ENCODE measurements around the gene CDH4.

CDH4 gene

DNA sequence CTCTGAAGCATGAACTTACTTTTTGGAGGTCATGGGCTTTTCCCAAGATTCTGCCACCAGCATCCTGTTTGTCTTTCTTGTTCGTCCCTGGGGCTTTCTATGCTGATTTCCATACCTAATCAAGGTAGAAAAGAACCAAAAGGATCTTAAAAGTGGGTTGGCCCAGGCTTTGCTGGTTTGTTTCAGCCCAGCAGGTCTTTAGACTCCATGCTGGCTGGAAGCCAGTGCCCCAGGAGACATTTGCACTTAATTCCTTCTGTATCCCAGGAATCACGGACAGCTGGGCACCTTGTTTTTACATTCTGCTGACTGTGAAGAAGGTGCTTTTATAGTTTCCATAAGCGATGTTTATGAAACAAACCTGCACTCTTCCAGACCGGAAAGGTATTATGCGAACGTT lies 195.9 kb downstream of the CDH4 start:
- in situ Hi-C loops (cut with HindIII; ENCODE audit: low sequenced_read_pairs), result no loop called here
- no peak overlapping the region for H3K4me3 ChIP-seq (ENCODE audit: low read depth, low read length)
- TF ChIP-seq, protein P1, sequence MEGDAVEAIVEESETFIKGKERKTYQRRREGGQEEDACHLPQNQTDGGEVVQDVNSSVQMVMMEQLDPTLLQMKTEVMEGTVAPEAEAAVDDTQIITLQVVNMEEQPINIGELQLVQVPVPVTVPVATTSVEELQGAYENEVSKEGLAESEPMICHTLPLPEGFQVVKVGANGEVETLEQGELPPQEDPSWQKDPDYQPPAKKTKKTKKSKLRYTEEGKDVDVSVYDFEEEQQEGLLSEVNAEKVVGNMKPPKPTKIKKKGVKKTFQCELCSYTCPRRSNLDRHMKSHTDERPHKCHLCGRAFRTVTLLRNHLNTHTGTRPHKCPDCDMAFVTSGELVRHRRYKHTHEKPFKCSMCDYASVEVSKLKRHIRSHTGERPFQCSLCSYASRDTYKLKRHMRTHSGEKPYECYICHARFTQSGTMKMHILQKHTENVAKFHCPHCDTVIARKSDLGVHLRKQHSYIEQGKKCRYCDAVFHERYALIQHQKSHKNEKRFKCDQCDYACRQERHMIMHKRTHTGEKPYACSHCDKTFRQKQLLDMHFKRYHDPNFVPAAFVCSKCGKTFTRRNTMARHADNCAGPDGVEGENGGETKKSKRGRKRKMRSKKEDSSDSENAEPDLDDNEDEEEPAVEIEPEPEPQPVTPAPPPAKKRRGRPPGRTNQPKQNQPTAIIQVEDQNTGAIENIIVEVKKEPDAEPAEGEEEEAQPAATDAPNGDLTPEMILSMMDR (IDR thresholded peaks at IDR 0.05; ENCODE audit: low read depth, low read length), result no peak
- DNase-seq (ENCODE audit: low read depth, low spot score), result no peak

DNA sequence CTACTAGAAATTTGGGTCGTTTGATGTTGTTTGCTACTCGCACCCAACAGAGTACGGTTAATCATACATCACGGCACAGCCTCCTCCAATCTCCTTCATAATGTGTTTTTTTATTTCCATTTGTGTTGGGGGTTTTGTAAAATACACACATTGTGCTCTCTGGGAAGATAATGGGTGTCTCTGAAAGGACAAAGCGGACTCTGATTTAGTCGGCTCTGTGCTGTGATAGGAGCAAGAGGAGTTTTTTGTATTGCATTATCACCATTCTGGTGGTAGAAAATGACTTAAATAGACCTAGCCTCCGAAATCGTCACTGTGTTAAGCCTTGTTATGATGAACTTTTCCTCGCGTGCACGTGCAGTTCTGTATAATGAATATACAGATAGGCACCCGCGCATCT lies 196.3 kb downstream of the CDH4 start:
- DNase-seq (ENCODE audit: low read depth, low spot score), result no peak
- no peak overlapping the region for H3K4me3 ChIP-seq (ENCODE audit: low read depth, low read length)
- in situ Hi-C loops (cut with HindIII; ENCODE audit: low sequenced_read_pairs), result no loop called here
- TF ChIP-seq, protein P1 (IDR thresholded peaks at IDR 0.05; ENCODE audit: low read depth, low read length), result no peak

DNA sequence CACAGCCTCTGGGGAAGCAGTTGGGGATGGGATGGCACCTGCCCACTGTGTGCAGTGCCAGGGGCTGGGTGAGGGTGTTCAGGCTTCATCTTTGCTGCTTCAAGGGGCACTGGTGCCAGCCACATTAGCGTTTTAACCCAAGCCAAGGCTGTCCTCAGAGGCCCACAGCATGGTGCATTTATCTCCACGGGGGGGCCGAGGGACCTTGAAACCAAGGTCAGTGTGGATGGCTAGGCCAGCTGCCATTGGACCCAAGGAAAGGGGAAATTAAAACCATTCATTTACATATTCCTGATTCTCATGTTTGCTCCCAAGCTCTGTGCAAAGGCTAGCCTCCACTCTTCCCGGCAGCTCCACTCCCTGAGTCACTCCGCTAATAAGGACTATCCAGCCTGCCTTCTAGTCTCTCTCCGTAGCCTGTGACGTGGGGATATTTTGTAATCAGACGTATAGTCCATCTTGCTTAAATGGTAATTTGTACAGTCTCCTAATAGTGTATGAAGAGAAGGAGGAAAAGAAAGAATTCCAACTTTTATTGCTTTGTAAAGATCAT lies 197.1 kb downstream of the CDH4 start:
- no peak for DNase-seq (ENCODE audit: low read depth, low spot score)
- no peak overlapping the region for H3K4me3 ChIP-seq (ENCODE audit: low read depth, low read length)
- TF ChIP-seq, protein P1 (IDR thresholded peaks at IDR 0.05; ENCODE audit: low read depth, low read length), result no peak
- in situ Hi-C loops (cut with HindIII; ENCODE audit: low sequenced_read_pairs), result no loop called here

DNA sequence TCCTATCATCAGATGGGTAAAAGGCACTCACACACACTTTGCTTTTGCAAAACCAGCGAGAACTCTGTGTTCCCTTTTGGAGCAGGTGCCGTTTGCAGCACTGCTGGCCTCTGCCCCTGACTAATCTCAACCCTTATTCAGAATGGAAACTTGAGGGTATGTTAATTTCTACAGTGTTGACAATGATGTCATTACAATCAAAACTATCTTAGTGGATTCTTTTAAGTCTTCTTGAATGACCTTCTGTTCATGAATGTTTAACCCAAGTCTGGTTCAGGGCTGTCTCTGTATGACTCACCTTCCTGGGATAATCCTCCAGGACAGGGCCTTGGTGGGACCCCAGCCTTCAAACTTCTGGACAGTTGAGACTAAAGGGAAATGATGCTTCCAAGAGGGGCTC lies 197.9 kb downstream of the CDH4 start:
- H3K4me3 ChIP-seq (ENCODE audit: low read depth, low read length), result no peak overlapping the region
- in situ Hi-C loops (cut with HindIII; ENCODE audit: low sequenced_read_pairs), result no loop called here
- no peak for DNase-seq (ENCODE audit: low read depth, low spot score)
- TF ChIP-seq, protein P1 (IDR thresholded peaks at IDR 0.05; ENCODE audit: low read depth, low read length), result no peak

DNA sequence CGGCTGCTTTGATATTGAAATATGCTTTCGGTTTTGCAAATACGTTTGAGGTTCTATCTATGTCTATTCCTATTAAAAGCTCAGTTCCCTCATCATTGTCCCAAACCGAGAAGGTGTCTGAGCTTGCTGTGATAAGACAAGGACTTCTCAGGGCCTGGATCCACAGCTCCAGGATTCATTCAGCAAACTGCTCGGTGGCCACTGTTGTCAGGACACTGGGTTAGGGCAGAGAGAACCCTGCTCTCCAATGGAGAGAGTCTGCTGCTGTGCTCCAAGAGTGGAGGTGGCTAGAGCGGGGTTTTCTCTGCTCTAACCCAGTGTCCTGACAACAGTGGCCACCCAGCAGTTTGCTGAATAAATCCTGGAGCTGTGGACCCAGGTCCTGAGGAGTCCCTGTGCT lies 198.5 kb downstream of the CDH4 start:
- no peak for DNase-seq (ENCODE audit: low read depth, low spot score)
- TF ChIP-seq, protein P1 (IDR thresholded peaks at IDR 0.05; ENCODE audit: low read depth, low read length), result no peak
- H3K4me3 ChIP-seq (ENCODE audit: low read depth, low read length), result no peak overlapping the region
- in situ Hi-C loops (cut with HindIII; ENCODE audit: low sequenced_read_pairs), result no loop called here

DNA sequence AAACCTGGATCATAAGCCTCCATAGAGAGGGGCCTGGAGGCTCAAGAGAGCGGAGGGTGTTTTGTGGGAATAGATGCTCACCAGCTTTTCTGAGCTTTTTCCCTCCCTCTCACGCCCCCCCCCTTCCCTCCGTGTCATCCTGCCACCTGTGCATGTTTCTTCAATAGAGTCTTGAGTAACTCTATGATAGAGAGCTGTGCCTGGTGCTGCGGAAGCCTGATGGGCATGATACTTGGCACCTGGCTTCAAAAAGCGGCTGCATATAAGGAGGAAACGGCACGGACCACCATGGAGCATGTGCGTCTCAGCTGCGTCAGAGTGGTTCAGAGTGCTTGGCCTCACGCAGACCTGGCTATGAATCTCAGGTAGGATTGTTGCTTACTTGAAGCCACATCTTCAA lies 198.9 kb downstream of the CDH4 start:
- DNase-seq (ENCODE audit: low read depth, low spot score), result no peak
- H3K4me3 ChIP-seq (ENCODE audit: low read depth, low read length), result no peak overlapping the region
- in situ Hi-C loops (cut with HindIII; ENCODE audit: low sequenced_read_pairs), result no loop called here
- TF ChIP-seq, protein P1 (IDR thresholded peaks at IDR 0.05; ENCODE audit: low read depth, low read length), result no peak

DNA sequence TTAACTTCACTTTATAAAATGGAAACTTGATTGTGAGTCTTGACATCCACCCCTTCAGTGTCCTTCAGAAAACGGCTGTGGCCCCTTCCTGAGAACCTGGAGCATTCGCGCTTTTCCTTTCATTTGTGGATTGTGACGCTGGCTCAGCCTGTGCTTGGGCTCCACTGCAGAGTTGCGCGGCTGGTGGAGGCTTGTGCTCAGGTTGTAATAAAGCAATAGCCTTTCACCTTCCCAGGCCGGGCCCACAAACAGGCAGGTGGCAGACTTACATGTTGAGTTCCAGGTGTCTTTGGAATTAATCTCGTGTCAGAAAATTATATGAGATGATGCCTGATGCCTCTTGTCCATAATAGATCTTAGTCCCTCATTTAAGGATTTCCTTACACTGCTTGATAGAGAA lies 199.9 kb downstream of the CDH4 start:
- TF ChIP-seq, protein P1 (IDR thresholded peaks at IDR 0.05; ENCODE audit: low read depth, low read length), result no peak
- no peak overlapping the region for H3K4me3 ChIP-seq (ENCODE audit: low read depth, low read length)
- no peak for DNase-seq (ENCODE audit: low read depth, low spot score)
- in situ Hi-C loops (cut with HindIII; ENCODE audit: low sequenced_read_pairs), result no loop called here

Data from astrocyte of the spinal cord (primary cell).